HepG2 (cell line): Measurements from ENCODE around the gene CDC37. TPM values are rescaled to one million over a fixed set of nuclear protein-coding genes. Genes with fewer than 3 reads are reported as not detected.
A peak's percentile ranks its signal among the peaks of the same experiment; 100 is the strongest.

ENCODE experiments used
- ATAC-seq: fragments of 200-7000 bp; cut with Tn5 transposase; 3 replicates; pipeline ENCODE4 v1.9.1; 2020; ENCODE audit warnings: mild to moderate bottlenecking, moderate library complexity
- BruUV-seq: library from RNA; stranded (reverse); fragments of 400-500 nt; replicated peaks from 2 replicates; lab custom pipeline; 2021; lab: Mats Ljungman, UMichigan
- CTCF ChIA-PET: fragments of 300-600 bp; formaldehyde crosslinking; extraction: SDS; loops from one replicate; lab custom pipeline; 2021; ENCODE audit warnings: low total read pairs, inconsistent platforms, low intra/inter-chr PET ratio; lab: Yijun Ruan, JAX
- POLR2A ChIA-PET: fragments of 350-600 bp; sonication (Branson Sonifier 250); formaldehyde crosslinking; loops from one replicate; lab custom pipeline; 2020; ENCODE audit warnings: antibody characterized with exemption, inconsistent platforms; lab: Yijun Ruan, JAX
- DNase-seq: peaks from one replicate; pipeline ENCODE4 v3.0.0-alpha.2; 2015; ENCODE audit warnings: low spot score
- FAIRE-seq: peaks from 3 replicates; lab custom pipeline; 2011; peaks lifted over from hg19 to GRCh38; lab: Jason Lieb, UNC
- H2AFZ ChIP-seq: one replicate; pipeline ENCODE4 v1.6.1; 2011; ENCODE audit warnings: low read length, inconsistent platforms
- H3K27ac ChIP-seq: fragments of 300-600 bp; 3 replicates; pipeline ENCODE4 v1.8.0; 2011; ENCODE audit warnings: mixed run types, mild to moderate bottlenecking, mixed read lengths, low read length, inconsistent platforms; ENCODE audit not compliant: insufficient read depth; ENCODE audit errors: extremely low read length
- H3K27me3 ChIP-seq, 2 experiments: fragments of 200-600 bp in 1 of 2; 2 replicates in 1 of 2; 3 replicates in 1 of 2; pipeline versions ENCODE4 v1.6.0 to v1.8.0; 2011; ENCODE audit warnings: low read length in 2 of 2, mild to moderate bottlenecking in 2 of 2, moderate library complexity in 2 of 2, inconsistent platforms in 1 of 2; ENCODE audit not compliant: insufficient read depth in 2 of 2, control insufficient read depth in 1 of 2
- H3K36me3 ChIP-seq, 2 experiments: fragments of 200-600 bp in 1 of 2; replicated peaks in 1 of 2; 2 replicates in 1 of 2; 3 replicates in 1 of 2; pipeline versions ENCODE4 v1.5.1 to v1.8.0; 2011; ENCODE audit warnings: low read length in 2 of 2, inconsistent platforms in 1 of 2; ENCODE audit not compliant: insufficient read depth in 2 of 2, control insufficient read depth in 1 of 2
- H3K4me1 ChIP-seq: 2 replicates; pipeline ENCODE4 v1.5.1; 2012; ENCODE audit warnings: low read length, inconsistent platforms; ENCODE audit not compliant: insufficient read depth
- H3K4me2 ChIP-seq: 2 replicates; pipeline ENCODE4 v1.6.0; 2011; ENCODE audit warnings: low read depth, low read length, inconsistent platforms
- H3K4me3 ChIP-seq, 3 experiments: fragments of 200-600 bp in 1 of 3; sonication (generic), shearing (Covaris generic) in 1 of 3; replicated peaks in 1 of 3; 2 replicates each; pipeline ENCODE4 v1.5.1; 2011 to 2016; ENCODE audit warnings: low read length in 3 of 3, inconsistent platforms in 2 of 3, low read depth in 2 of 3, mild to moderate bottlenecking in 2 of 3, control low read depth in 1 of 3, mixed read lengths in 1 of 3; ENCODE audit not compliant: insufficient read depth in 1 of 3
- H3K79me2 ChIP-seq: one replicate; pipeline ENCODE4 v1.6.1; 2011; ENCODE audit warnings: low read length, inconsistent platforms; ENCODE audit not compliant: insufficient read depth
- H3K9ac ChIP-seq: 2 replicates; pipeline ENCODE4 v1.6.0; 2011; ENCODE audit warnings: mild to moderate bottlenecking, low read depth, low read length, inconsistent platforms; ENCODE audit not compliant: insufficient read depth
- H3K9me3 ChIP-seq: 2 replicates; pipeline ENCODE4 v1.5.1; 2012; ENCODE audit warnings: mild to moderate bottlenecking, low read length
- H4K20me1 ChIP-seq: 2 replicates; pipeline ENCODE4 v1.6.0; 2011; ENCODE audit warnings: inconsistent platforms, mild to moderate bottlenecking, low read length, moderate library complexity; ENCODE audit not compliant: insufficient read depth
- ELF3 ChIP-seq: IDR thresholded peaks from 2 replicates; pipeline ENCODE4 v1.6.1; 2016; ENCODE audit warnings: missing genetic modification reagents, missing compliant biosample characterization
- FOXJ3 ChIP-seq: sonication (generic); formaldehyde crosslinking; IDR thresholded peaks from 2 replicates; pipeline ENCODE4 v1.4.0; 2020; ENCODE audit warnings: missing genetic modification reagents, mild to moderate bottlenecking, borderline replicate concordance
- SIN3A ChIP-seq: IDR thresholded peaks from 2 replicates; pipeline ENCODE4 v1.6.1; 2011; ENCODE audit warnings: low read depth, mild to moderate bottlenecking, control low read depth, low read length, borderline replicate concordance
- ZBTB21 ChIP-seq: sonication (generic); formaldehyde crosslinking; IDR thresholded peaks from 2 replicates; pipeline ENCODE4 v1.4.0; 2020; ENCODE audit warnings: missing genetic modification reagents
- ZFP1 ChIP-seq: IDR thresholded peaks from 2 replicates; pipeline ENCODE4 v1.6.1; 2016
- ZNF652 ChIP-seq: IDR thresholded peaks from 2 replicates; pipeline ENCODE4 v1.6.1; 2016; ENCODE audit warnings: low read depth, borderline replicate concordance
- ZNF672 ChIP-seq: sonication (generic); formaldehyde crosslinking; IDR thresholded peaks from 2 replicates; pipeline ENCODE4 v1.8.1; 2022; ENCODE audit warnings: missing genetic modification reagents
- WGBS: methylation state at CpG from one replicate; pipeline ENCODE4 v1.1.6; 2017; ENCODE audit warnings: low lambda C conversion rate; 5-methylcytosine and 5-hydroxymethylcytosine counted together
- in situ Hi-C: cut with HindIII; loops from 2 replicates; pipeline ENCODE4 v1.10.0; 2017; ENCODE audit warnings: low pct_unique_long_range_greater_than_20kb; ENCODE audit not compliant: extremely low pct_ligation_motif_present
- intact Hi-C: fragments of 100-400 bp; cut with micrococcal nuclease; formaldehyde crosslinking; loops from one replicate; pipeline ENCODE4 v1.10.0; 2022; ENCODE audit not compliant: unreplicated experiment
- polyA plus RNA-seq, 8 experiments: library from polyadenylated mRNA; depleted of rRNA in 3 of 8; stranded (reverse) in 7 of 8; unstranded in 1 of 8; fragments of >200 nt; fragmentation: Illumina TruSeq in 4 of 8; extraction: Trizol in 4 of 8; gene quantifications; 2 replicates each; pipeline versions ENCODE4 v1.2.1 to v1.2.3, GENCODE V29; 2011 to 2016; ENCODE audit warnings: low read depth in 4 of 8, missing spikeins in 1 of 8, mixed read lengths in 1 of 8; ENCODE audit not compliant: insufficient read depth in 1 of 8
- total RNA-seq, 5 experiments: library from RNA; depleted of rRNA; stranded (reverse); fragments of >200 nt; fragmentation: Illumina TruSeq; extraction: Trizol; gene quantifications; 2 replicates each; pipeline ENCODE4 v1.2.3, GENCODE V29; 2016; ENCODE audit warnings: low read depth in 1 of 5
- TF ChIP-seq, protein P1 (sequence below), 2 experiments: sonication (generic) in 1 of 2; formaldehyde crosslinking in 1 of 2; IDR thresholded peaks; 2 replicates each; pipeline versions ENCODE4 v1.4.0 to v1.6.1; 2016 to 2020; ENCODE audit warnings: borderline replicate concordance in 1 of 2, low read depth in 1 of 2, mild to moderate bottlenecking in 1 of 2, missing genetic modification reagents in 1 of 2
- TF ChIP-seq, protein P2 (sequence below): IDR thresholded peaks from 2 replicates; pipeline ENCODE4 v1.6.1; 2012; ENCODE audit warnings: inconsistent platforms
- TF ChIP-seq, protein P3 (sequence below): sonication (generic); formaldehyde crosslinking; IDR thresholded peaks from 2 replicates; pipeline ENCODE4 v1.5.1; 2020; ENCODE audit warnings: mild to moderate bottlenecking, missing genetic modification reagents, moderate library complexity
- TF ChIP-seq, protein P4 (sequence below): sonication (generic); formaldehyde crosslinking; IDR thresholded peaks from 2 replicates; pipeline ENCODE4 v1.4.0; 2020; ENCODE audit warnings: missing genetic modification reagents

The CDC37 gene
- total and polyA plus RNA-seq, 2 of the 13 experiments (the other 11 are each of a cell fraction or from before 2014, with no cell fraction given), result 158 to 177 TPM

DNA sequence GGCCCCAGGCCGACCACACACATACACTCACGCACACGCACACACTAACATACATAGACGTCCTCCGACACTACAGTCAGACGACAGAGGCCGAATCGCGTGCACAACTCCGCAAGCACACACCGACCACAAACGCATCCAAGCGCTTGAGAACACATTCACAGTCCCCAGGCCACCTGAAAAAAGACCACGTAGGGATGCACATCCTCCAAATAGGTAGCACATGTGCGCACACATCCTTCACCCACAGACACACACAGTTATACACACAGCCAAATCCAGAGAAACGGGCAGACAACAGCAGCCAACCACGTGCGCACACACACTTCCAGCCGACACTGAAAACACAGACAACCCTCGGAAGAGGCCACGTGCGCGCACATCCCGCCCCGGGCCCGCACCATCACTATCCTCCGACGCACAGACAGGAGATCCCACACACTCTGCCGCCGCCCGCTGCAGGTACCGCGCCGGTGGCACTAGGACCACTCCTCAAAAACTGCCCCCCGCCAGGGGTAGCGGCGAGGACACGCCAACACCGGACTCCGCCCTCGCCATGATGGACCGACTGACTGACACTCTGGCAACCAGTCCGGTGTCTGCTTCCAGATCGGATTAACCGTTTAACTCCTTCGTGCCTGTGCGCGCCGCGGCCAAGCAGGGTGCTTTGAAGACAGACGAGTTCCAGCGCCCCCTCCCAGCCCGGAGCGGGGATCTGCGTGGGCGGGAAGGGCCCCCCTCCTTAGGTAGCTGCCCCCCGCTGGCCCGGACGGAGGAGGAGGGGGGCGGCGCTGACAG, 16.5 kb upstream of the CDC37 start:
- Histone ChIP-seq H3K27me3 (peaks cover 18 to 56% of the 10 kb centered on the region in 2 experiments), H2AFZ (no peak overlapping the region), H3K36me3 (no peaks in the 10 kb centered on the region), H3K4me1 (peaks cover 49% of the 10 kb centered on the region), H3K4me2 (peak overlapping the region; percentile 40), H3K9ac (no peak overlapping the region), H3K4me3 (peak overlapping the region in 1 of 3 experiments; percentile 26; a peak in 2 of 6 replicates), H3K79me2 (no peaks in the 10 kb centered on the region), H3K9me3 (no peaks in the 10 kb centered on the region), H3K27ac (no peak overlapping the region), H4K20me1 (no peaks in the 10 kb centered on the region; the same call in 1 of the 2 replicates)
- in situ Hi-C loops, result no loop called here
- CTCF ChIA-PET, result no interaction called here
- DNase-seq, result no peak
- no peak for ATAC-seq
- POLR2A ChIA-PET, result no interaction called here
- FAIRE-seq, result no peak
- intact Hi-C loops, result no loop called here
- BruUV-seq, result no TSS peak
- WGBS, result 14% methylated on average over 9 of the region's 61 CpGs
- TF ChIP-seq, protein P1, sequence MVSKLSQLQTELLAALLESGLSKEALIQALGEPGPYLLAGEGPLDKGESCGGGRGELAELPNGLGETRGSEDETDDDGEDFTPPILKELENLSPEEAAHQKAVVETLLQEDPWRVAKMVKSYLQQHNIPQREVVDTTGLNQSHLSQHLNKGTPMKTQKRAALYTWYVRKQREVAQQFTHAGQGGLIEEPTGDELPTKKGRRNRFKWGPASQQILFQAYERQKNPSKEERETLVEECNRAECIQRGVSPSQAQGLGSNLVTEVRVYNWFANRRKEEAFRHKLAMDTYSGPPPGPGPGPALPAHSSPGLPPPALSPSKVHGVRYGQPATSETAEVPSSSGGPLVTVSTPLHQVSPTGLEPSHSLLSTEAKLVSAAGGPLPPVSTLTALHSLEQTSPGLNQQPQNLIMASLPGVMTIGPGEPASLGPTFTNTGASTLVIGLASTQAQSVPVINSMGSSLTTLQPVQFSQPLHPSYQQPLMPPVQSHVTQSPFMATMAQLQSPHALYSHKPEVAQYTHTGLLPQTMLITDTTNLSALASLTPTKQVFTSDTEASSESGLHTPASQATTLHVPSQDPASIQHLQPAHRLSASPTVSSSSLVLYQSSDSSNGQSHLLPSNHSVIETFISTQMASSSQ (IDR thresholded peaks at IDR 0.05; ENCODE audit: low read depth), result no peak
- TF ChIP-seq, protein P1 (CRISPR knock-in tag; IDR thresholded peaks at IDR 0.05; ENCODE audit: borderline replicate concordance), result no peak
- TF ChIP-seq, protein P2, sequence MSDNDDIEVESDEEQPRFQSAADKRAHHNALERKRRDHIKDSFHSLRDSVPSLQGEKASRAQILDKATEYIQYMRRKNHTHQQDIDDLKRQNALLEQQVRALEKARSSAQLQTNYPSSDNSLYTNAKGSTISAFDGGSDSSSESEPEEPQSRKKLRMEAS, result peak; percentile 47; the same call in 1 of the 2 replicates
- no peak for TF ChIP-seq ZBTB21
- TF ChIP-seq, protein P3, sequence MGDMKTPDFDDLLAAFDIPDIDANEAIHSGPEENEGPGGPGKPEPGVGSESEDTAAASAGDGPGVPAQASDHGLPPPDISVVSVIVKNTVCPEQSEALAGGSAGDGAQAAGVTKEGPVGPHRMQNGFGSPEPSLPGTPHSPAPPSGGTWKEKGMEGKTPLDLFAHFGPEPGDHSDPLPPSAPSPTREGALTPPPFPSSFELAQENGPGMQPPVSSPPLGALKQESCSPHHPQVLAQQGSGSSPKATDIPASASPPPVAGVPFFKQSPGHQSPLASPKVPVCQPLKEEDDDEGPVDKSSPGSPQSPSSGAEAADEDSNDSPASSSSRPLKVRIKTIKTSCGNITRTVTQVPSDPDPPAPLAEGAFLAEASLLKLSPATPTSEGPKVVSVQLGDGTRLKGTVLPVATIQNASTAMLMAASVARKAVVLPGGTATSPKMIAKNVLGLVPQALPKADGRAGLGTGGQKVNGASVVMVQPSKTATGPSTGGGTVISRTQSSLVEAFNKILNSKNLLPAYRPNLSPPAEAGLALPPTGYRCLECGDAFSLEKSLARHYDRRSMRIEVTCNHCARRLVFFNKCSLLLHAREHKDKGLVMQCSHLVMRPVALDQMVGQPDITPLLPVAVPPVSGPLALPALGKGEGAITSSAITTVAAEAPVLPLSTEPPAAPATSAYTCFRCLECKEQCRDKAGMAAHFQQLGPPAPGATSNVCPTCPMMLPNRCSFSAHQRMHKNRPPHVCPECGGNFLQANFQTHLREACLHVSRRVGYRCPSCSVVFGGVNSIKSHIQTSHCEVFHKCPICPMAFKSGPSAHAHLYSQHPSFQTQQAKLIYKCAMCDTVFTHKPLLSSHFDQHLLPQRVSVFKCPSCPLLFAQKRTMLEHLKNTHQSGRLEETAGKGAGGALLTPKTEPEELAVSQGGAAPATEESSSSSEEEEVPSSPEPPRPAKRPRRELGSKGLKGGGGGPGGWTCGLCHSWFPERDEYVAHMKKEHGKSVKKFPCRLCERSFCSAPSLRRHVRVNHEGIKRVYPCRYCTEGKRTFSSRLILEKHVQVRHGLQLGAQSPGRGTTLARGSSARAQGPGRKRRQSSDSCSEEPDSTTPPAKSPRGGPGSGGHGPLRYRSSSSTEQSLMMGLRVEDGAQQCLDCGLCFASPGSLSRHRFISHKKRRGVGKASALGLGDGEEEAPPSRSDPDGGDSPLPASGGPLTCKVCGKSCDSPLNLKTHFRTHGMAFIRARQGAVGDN, result peak; percentile 34; the same call in 1 of the 2 replicates
- no peak for TF ChIP-seq ZFP1
- TF ChIP-seq ZNF652, result peak; percentile 76
- TF ChIP-seq FOXJ3 (CRISPR knock-in tag), result no peak
- no peak for TF ChIP-seq ZNF672 (CRISPR knock-in tag)
- TF ChIP-seq ELF3 (CRISPR knock-in tag), result no peak
- TF ChIP-seq SIN3A, result no peak
- TF ChIP-seq, protein P4, sequence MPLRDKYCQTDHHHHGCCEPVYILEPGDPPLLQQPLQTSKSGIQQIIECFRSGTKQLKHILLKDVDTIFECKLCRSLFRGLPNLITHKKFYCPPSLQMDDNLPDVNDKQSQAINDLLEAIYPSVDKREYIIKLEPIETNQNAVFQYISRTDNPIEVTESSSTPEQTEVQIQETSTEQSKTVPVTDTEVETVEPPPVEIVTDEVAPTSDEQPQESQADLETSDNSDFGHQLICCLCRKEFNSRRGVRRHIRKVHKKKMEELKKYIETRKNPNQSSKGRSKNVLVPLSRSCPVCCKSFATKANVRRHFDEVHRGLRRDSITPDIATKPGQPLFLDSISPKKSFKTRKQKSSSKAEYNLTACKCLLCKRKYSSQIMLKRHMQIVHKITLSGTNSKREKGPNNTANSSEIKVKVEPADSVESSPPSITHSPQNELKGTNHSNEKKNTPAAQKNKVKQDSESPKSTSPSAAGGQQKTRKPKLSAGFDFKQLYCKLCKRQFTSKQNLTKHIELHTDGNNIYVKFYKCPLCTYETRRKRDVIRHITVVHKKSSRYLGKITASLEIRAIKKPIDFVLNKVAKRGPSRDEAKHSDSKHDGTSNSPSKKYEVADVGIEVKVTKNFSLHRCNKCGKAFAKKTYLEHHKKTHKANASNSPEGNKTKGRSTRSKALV, result peak; percentile 95; the same call in 1 of the 2 replicates
